WERI-Rb-1 (cell line): ENCODE results near the gene TPSAB1.

Source experiments
- DNase-seq: peaks from one replicate; pipeline ENCODE4 v3.0.0-alpha.2; 2020
- H3K27ac ChIP-seq: fragments of 250-450 bp; sonication (Bioruptor Pico); 2 replicates; pipeline ENCODE4 v1.5.1; 2020; ENCODE audit warnings: mild to moderate bottlenecking, moderate library complexity
- H3K27me3 ChIP-seq: fragments of 250-450 bp; sonication (Bioruptor Pico); 2 replicates; pipeline ENCODE4 v1.5.1; 2021; ENCODE audit warnings: mild to moderate bottlenecking, low read depth, moderate library complexity; ENCODE audit not compliant: insufficient read depth, severe bottlenecking
- H3K36me3 ChIP-seq: fragments of 250-450 bp; sonication (Bioruptor Pico); 2 replicates; pipeline ENCODE4 v1.5.1; 2020; ENCODE audit warnings: mild to moderate bottlenecking, moderate library complexity
- H3K4me3 ChIP-seq: 2 replicates; pipeline ENCODE4 v1.5.1; 2011; ENCODE audit warnings: low read depth, mild to moderate bottlenecking, control low read depth, low read length
- H3K9me3 ChIP-seq: fragments of 250-450 bp; sonication (Bioruptor Pico); 2 replicates; pipeline ENCODE4 v1.5.1; 2021; ENCODE audit warnings: mild to moderate bottlenecking, moderate library complexity; ENCODE audit not compliant: severe bottlenecking
- TF ChIP-seq, protein P1 (sequence below): IDR thresholded peaks from 2 replicates; pipeline ENCODE4 v1.5.1; 2011; ENCODE audit warnings: low read depth, mild to moderate bottlenecking, control low read depth, inconsistent platforms, low read length

Gene TPSAB1

DNA sequence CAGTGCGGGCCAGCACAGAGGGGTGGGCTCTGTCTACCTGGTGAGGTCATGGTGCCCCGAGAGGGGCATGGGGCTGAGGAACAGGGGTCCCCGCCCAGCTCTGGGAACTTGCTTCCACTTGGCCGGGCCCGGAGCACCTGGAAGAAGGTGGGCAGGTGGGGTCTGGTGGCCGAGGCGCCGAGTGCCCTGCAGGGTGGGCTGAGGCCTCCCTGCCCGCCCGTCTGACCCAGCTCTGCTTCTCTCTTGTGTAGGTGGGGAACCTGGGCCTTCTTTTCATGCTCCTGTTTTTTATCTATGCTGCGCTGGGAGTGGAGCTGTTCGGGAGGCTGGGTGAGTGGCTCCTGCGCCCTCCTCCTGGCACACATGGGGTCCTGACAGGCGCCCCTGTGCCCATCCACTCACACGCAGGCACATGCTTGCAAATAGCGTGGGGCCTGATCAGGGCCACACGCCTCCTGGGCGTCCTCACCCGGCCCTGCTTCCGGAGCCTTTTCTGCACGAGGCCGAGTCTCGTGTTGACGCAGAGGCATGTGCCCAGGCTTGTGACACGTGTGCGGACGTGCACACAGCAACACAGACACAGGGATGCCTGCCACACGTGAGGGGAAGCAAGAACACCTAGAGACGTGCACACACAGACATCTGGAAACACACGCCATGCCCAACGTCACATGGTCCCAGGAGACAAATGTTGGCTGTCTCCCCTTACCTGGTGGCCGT lies 23.7 kb upstream of the TPSAB1 start:
- no peak for DNase-seq
- peaks cover 93% of the 10 kb centered on the region for H3K36me3 ChIP-seq
- H3K4me3 ChIP-seq = no peak overlapping the region
- no peaks in the 10 kb centered on the region for H3K9me3 ChIP-seq
- TF ChIP-seq, protein P1, sequence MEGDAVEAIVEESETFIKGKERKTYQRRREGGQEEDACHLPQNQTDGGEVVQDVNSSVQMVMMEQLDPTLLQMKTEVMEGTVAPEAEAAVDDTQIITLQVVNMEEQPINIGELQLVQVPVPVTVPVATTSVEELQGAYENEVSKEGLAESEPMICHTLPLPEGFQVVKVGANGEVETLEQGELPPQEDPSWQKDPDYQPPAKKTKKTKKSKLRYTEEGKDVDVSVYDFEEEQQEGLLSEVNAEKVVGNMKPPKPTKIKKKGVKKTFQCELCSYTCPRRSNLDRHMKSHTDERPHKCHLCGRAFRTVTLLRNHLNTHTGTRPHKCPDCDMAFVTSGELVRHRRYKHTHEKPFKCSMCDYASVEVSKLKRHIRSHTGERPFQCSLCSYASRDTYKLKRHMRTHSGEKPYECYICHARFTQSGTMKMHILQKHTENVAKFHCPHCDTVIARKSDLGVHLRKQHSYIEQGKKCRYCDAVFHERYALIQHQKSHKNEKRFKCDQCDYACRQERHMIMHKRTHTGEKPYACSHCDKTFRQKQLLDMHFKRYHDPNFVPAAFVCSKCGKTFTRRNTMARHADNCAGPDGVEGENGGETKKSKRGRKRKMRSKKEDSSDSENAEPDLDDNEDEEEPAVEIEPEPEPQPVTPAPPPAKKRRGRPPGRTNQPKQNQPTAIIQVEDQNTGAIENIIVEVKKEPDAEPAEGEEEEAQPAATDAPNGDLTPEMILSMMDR = no peak
- H3K27me3 ChIP-seq = no peaks in the 10 kb centered on the region
- H3K27ac ChIP-seq = peak overlapping the region; percentile 34

- no peak for DNase-seq
- TF ChIP-seq, protein P1 = no peak
- peaks cover 93% of the 10 kb centered on the region for H3K36me3 ChIP-seq
- no peak overlapping the region for H3K4me3 ChIP-seq
- no peaks in the 10 kb centered on the region for H3K27me3 ChIP-seq
- no peak overlapping the region for H3K27ac ChIP-seq
- no peaks in the 10 kb centered on the region for H3K9me3 ChIP-seq
Observed at GRCh38 chr16:1217526-1217925, 23.0 kb upstream of the TPSAB1 start.

DNA sequence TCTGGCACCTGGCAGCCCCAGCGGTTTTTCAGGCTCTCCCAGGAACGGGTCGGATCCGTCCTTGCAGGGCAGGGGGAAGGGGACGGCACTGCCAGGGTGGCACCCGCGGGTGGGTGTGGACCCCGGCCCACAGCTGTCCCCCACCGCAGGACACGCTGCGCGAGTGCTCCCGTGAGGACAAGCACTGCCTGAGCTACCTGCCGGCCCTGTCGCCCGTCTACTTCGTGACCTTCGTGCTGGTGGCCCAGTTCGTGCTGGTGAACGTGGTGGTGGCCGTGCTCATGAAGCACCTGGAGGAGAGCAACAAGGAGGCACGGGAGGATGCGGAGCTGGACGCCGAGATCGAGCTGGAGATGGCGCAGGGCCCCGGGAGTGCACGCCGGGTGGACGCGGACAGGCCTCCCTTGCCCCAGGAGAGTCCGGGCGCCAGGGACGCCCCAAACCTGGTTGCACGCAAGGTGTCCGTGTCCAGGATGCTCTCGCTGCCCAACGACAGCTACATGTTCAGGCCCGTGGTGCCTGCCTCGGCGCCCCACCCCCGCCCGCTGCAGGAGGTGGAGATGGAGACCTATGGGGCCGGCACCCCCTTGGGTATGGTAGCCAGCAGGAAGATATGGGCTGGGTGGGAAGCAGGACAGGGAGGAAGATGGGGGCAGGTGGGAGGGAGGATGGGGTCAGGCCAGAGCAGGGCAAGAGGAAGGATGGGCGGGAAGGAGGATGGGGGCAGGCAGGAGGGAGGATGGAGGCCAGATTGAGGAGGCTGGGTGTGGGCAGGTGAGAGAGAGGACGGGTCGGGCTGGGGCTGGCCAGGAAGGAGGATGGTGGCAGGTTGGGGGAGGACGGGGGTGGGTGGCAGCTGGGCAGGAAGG lies 22.2 kb upstream of the TPSAB1 start:
- peaks cover 88% of the 10 kb centered on the region for H3K36me3 ChIP-seq
- H3K27ac ChIP-seq = no peak overlapping the region
- TF ChIP-seq, protein P1 = no peak
- no peaks in the 10 kb centered on the region for H3K9me3 ChIP-seq
- no peaks in the 10 kb centered on the region for H3K27me3 ChIP-seq
- no peak for DNase-seq
- H3K4me3 ChIP-seq = no peak overlapping the region

- TF ChIP-seq, protein P1 = no peak
- DNase-seq = no peak
Observed at GRCh38 chr16:1218930-1219611, 21.4 kb upstream of the TPSAB1 start.

DNA sequence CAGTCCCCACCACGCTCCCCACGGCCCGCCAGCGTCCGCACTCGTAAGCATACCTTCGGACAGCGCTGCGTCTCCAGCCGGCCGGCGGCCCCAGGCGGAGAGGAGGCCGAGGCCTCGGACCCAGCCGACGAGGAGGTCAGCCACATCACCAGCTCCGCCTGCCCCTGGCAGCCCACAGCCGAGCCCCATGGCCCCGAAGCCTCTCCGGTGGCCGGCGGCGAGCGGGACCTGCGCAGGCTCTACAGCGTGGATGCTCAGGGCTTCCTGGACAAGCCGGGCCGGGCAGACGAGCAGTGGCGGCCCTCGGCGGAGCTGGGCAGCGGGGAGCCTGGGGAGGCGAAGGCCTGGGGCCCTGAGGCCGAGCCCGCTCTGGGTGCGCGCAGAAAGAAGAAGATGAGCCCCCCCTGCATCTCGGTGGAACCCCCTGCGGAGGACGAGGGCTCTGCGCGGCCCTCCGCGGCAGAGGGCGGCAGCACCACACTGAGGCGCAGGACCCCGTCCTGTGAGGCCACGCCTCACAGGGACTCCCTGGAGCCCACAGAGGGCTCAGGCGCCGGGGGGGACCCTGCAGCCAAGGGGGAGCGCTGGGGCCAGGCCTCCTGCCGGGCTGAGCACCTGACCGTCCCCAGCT lies 20.3 kb upstream of the TPSAB1 start:
- Histone ChIP-seq H3K9me3 (no peaks in the 10 kb centered on the region), H3K4me3 (no peak overlapping the region), H3K36me3 (peaks cover 70% of the 10 kb centered on the region), H3K27ac (no peak overlapping the region), H3K27me3 (no peaks in the 10 kb centered on the region)
- TF ChIP-seq, protein P1 = no peak
- DNase-seq = no peak

More at GRCh38 chr16:1218930-1219611, 21.4 kb upstream of the TPSAB1 start:
- no peak overlapping the region for H3K4me3 ChIP-seq
- H3K36me3 ChIP-seq = peaks cover 81% of the 10 kb centered on the region
- no peaks in the 10 kb centered on the region for H3K27me3 ChIP-seq
- H3K9me3 ChIP-seq = no peaks in the 10 kb centered on the region
- no peak overlapping the region for H3K27ac ChIP-seq
